ENCODE measurements around the gene DAO.
A peak's percentile ranks its signal among the peaks of the same experiment; 100 is the strongest.
"Not testable (repeated sequence)": the region's sequence is repeated elsewhere in the genome, so short reads cannot be mapped to it uniquely, and the experiment has no call there.

DAO gene

GRCh38 chr12:108879615-108880254 is at the start of gene DAO:
Gene DAO, plus strand, starts transcription at chr12:108880092. Its CDS starts 4,915 bp downstream, at chr12:108885007.
- DNase-seq = no peak

GRCh38 chr12:108831309-108831991 is 48.4 kb upstream of the DAO start:
- DNase-seq = no peak

GRCh38 chr12:108832208-108832607 is 47.7 kb upstream of the DAO start:
- no peak for DNase-seq

GRCh38 chr12:108832730-108833354 is 47.0 kb upstream of the DAO start:
- DNase-seq = no peak

GRCh38 chr12:108833355-108833733 is 46.5 kb upstream of the DAO start:
- no peak for DNase-seq

- DNase-seq = no peak
These were observed 46.0 kb upstream of the DAO start for GRCh38 chr12:108833757-108834472.

GRCh38 chr12:108835860-108836634 is 43.8 kb upstream of the DAO start:
- no peak for DNase-seq

- DNase-seq = no peak
These were observed 42.7 kb upstream of the DAO start for GRCh38 chr12:108837239-108837638.

- DNase-seq = no peak
These were observed 42.2 kb upstream of the DAO start for GRCh38 chr12:108837680-108838079.

- DNase-seq = peak; percentile 83 to 86
These were observed 41.5 kb upstream of the DAO start for GRCh38 chr12:108838194-108839017.

- DNase-seq = peak; percentile 34 to 39
These were observed 40.6 kb upstream of the DAO start for GRCh38 chr12:108839018-108839889.

- no peak for DNase-seq
These were observed 40.0 kb upstream of the DAO start for GRCh38 chr12:108839890-108840230.

GRCh38 chr12:108840605-108841332 is 39.1 kb upstream of the DAO start:
- no peak for DNase-seq

GRCh38 chr12:108841825-108842224 is 38.1 kb upstream of the DAO start:
- DNase-seq = not testable (repeated sequence)

GRCh38 chr12:108842361-108842760 is 37.5 kb upstream of the DAO start:
- no peak for DNase-seq

- DNase-seq = no peak
These were observed 36.7 kb upstream of the DAO start for GRCh38 chr12:108843187-108843586.

GRCh38 chr12:108845696-108846095 is 34.2 kb upstream of the DAO start:
- no peak for DNase-seq

- DNase-seq = no peak
These were observed 33.6 kb upstream of the DAO start for GRCh38 chr12:108846290-108846701.

GRCh38 chr12:108847705-108848104 is 32.2 kb upstream of the DAO start:
- DNase-seq = no peak

- DNase-seq = no peak
These were observed 30.2 kb upstream of the DAO start for GRCh38 chr12:108849660-108850059.
